Erythroblast (primary cell): ENCODE results near the gene CLPX.

Source experiments
- GATA1 ChIP-seq: IDR thresholded peaks from 2 replicates; pipeline ENCODE4 v1.6.1; 2011; ENCODE audit warnings: low read depth, mild to moderate bottlenecking, control low read depth, low read length, moderate library complexity
- POLR2A ChIP-seq: IDR thresholded peaks from 2 replicates; pipeline ENCODE4 v1.6.1; 2011; ENCODE audit warnings: mild to moderate bottlenecking, low read length

DNA sequence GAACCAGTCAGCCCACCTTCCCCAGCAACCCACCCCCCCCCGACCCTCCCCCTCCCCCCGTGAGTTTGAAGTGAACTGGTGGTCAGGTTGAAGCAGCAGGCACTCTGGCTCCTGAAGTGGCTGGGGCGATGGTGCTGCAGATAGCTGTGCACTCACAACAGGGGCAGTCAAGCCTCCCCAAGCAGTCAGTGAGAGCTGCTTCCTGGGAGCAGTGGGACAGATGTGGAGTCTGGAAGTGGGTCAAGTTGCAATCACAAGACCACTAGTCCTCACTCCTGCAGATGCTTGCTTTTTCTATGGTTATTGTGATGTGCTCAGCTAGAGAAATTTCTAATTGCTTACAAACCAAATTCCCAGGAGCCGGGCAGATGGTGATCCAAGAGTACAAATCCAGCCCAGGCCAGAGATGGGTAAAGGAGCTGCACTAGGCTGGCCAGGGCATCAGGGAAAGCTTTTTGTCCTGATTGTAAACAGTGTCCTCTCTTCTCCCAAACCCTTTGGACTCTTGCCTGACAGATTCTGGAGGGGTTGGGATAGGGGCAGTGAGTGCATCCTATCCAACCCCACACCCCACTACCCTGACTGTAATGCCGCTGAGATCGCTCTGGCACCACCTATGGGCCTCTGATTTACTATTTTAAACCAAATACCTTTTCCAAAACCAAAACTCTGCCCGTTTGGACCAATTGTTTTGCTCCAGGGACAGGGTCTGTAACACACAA lies 9.8 kb upstream of the CLPX start:
- TF ChIP-seq POLR2A (no peak), GATA1 (no peak)
